ENCODE results near the gene CCDC85B.

The CCDC85B gene

GRCh38 chr11:65879617-65880016, 10.9 kb upstream of the CCDC85B start, which contains the start of gene CTSW:
TSS of gene CTSW (plus strand) at chr11:65879837. CDS start at chr11:65879855, 18 bp downstream.
- no peak within 1 kb of the TSS for H3K4me3 ChIP-seq (ENCODE audit: low read depth, low read length)
- in situ Hi-C loops (cut with HindIII; ENCODE audit: low sequenced_read_pairs), result no loop called here
- no peak for TF ChIP-seq CTCF (IDR thresholded peaks at IDR 0.05; ENCODE audit: low read depth, low read length)
- DNase-seq (ENCODE audit: low read depth, low spot score), result no peak

- DNase-seq (ENCODE audit: low read depth, low spot score), result no peak
- in situ Hi-C loops (cut with HindIII; ENCODE audit: low sequenced_read_pairs), result no loop called here
- no peak overlapping the region for H3K4me3 ChIP-seq (ENCODE audit: low read depth, low read length)
- no peak for TF ChIP-seq CTCF (IDR thresholded peaks at IDR 0.05; ENCODE audit: low read depth, low read length)
Observed at GRCh38 chr11:65880027-65880426, 10.4 kb upstream of the CCDC85B start.

- DNase-seq (ENCODE audit: low read depth, low spot score), result no peak
- no peak overlapping the region for H3K4me3 ChIP-seq (ENCODE audit: low read depth, low read length)
- no peak for TF ChIP-seq CTCF (IDR thresholded peaks at IDR 0.05; ENCODE audit: low read depth, low read length)
- in situ Hi-C loops (cut with HindIII; ENCODE audit: low sequenced_read_pairs), result no loop called here
Observed at GRCh38 chr11:65880844-65881421, 9.5 kb upstream of the CCDC85B start.

GRCh38 chr11:65882120-65883057, 8.1 kb upstream of the CCDC85B start:
- no peak for DNase-seq (ENCODE audit: low read depth, low spot score)
- no peak overlapping the region for H3K4me3 ChIP-seq (ENCODE audit: low read depth, low read length)
- in situ Hi-C loops (cut with HindIII; ENCODE audit: low sequenced_read_pairs), result no loop called here
- TF ChIP-seq CTCF (IDR thresholded peaks at IDR 0.05; ENCODE audit: low read depth, low read length), result no peak

- in situ Hi-C loops (cut with HindIII; ENCODE audit: low sequenced_read_pairs), result no loop called here
- DNase-seq (ENCODE audit: low read depth, low spot score), result no peak
- no peak overlapping the region for H3K4me3 ChIP-seq (ENCODE audit: low read depth, low read length)
Observed at GRCh38 chr11:65883058-65883761, 7.3 kb upstream of the CCDC85B start.

More at GRCh38 chr11:65883058-65883761, 7.3 kb upstream of the CCDC85B start:
- no peak for TF ChIP-seq CTCF (IDR thresholded peaks at IDR 0.05; ENCODE audit: low read depth, low read length)
